Astrocyte of the hippocampus (primary cell): Measurements from ENCODE around the gene RANBP1.
A peak's percentile ranks its signal among the peaks of the same experiment; 100 is the strongest.

Experiments used
- DNase-seq: peaks from one replicate; pipeline ENCODE4 v3.0.0; 2011; ENCODE audit warnings: low read depth, low spot score

The RANBP1 gene

DNA sequence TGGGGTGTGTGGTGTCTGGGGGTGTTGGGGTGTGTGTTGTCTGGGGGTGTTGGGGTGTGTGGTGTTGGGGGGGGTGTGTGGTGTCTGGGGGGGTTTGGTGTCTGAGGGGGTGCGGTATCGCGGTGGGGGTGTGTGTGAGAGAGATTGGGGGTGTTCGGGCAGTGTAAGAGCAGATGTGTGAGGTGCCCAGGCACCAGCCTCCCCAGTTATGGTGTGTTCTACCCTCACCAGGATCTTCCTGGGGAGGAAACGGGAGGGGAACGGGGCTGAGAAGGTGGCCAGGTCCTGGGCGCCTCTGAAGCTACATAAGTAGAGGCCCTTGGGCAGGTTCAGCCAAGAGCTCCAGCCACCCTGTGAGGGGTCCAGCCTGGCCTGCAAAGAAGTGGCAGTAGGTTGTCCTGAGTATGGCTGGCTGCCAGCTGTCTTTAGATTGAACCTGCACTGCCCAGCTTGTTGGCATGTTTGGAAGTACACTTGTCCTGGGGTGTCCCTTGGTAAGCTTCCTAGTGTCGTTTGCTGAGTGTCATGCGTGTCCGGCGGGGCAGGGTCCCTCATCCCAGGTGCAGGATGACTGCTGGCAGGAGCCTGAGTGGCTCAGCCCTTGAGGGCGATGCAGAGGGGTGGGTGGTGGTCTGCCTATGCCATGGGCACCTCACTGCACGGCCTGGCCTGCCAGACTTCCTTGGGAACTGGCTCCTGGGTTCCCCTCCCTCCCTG is 7.6 kb downstream of the RANBP1 start:
- DNase-seq, result no peak

GRCh38 chr22:20124083-20124787 is 8.3 kb downstream of the RANBP1 start:
- DNase-seq, result no peak

GRCh38 chr22:20125201-20126174 is 9.6 kb downstream of the RANBP1 start:
- no peak for DNase-seq

- no peak for DNase-seq
Measured at GRCh38 chr22:20126284-20127029, 10.6 kb downstream of the RANBP1 start.

GRCh38 chr22:20127318-20127868 is 11.5 kb downstream of the RANBP1 start:
- DNase-seq, result no peak

GRCh38 chr22:20127869-20128618 is 12.1 kb downstream of the RANBP1 start:
- DNase-seq, result no peak

GRCh38 chr22:20128619-20128901 is 12.7 kb downstream of the RANBP1 start:
- no peak for DNase-seq

DNA sequence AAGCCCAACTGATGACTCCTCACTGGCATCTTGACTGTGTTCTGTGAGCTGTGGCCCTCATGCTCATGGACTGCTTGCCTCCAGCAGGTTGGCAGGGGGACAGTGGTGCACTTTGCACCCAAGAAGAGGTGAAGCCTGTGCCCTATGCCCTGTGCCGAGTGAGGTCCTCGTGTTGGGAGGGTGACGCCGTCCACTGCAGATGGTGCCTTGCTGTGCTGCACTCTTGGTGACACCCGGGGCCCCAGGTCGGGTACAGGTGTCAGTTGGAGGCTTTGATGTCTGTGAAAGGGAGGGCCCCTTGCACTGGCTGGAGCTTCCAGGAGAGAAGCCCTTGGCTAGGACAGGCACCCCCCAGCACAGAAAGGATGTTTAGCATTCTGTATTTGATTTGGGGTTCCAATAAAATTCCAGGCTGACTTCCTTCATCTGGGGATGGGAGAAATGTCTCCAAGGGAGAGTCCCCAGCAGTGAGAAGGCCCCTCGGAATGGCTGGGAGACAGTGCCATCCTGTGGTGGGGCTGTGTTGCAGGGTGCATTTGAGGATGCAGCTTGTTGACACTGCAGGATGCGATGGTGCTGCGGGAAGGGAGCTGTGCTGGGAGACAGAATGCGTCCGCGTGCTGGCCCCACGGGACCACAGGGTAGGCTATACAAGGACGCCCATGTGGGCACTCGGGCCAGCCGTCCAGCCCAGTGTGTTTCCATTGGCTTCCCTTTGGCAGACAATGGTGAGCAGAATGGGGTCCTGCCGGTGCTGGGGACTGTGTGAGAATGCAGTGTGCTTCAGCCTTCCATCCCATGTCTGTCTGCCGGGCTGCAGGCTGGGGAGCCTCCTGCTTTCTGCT is 13.2 kb downstream of the RANBP1 start:
- peak; percentile 26 for DNase-seq

- DNase-seq, result no peak
Measured at GRCh38 chr22:20129747-20130014, 13.8 kb downstream of the RANBP1 start.

- DNase-seq, result no peak
Measured at GRCh38 chr22:20130319-20130718, 14.4 kb downstream of the RANBP1 start.

- DNase-seq, result peak; percentile 91
Measured at GRCh38 chr22:20130731-20131596, 15.1 kb downstream of the RANBP1 start.

GRCh38 chr22:20131597-20131858 is 15.6 kb downstream of the RANBP1 start, which contains the start of gene ZDHHC8:
TSS of gene ZDHHC8 (plus strand) at chr22:20131804. CDS start at chr22:20131948, 144 bp downstream.
- DNase-seq, result no peak

- DNase-seq, result peak; percentile 66
Measured at GRCh38 chr22:20131859-20132685, 16.2 kb downstream of the RANBP1 start.

GRCh38 chr22:20132686-20133246 is 16.9 kb downstream of the RANBP1 start:
- no peak for DNase-seq

- DNase-seq, result no peak
Measured at GRCh38 chr22:20133930-20134549, 18.1 kb downstream of the RANBP1 start.

DNA sequence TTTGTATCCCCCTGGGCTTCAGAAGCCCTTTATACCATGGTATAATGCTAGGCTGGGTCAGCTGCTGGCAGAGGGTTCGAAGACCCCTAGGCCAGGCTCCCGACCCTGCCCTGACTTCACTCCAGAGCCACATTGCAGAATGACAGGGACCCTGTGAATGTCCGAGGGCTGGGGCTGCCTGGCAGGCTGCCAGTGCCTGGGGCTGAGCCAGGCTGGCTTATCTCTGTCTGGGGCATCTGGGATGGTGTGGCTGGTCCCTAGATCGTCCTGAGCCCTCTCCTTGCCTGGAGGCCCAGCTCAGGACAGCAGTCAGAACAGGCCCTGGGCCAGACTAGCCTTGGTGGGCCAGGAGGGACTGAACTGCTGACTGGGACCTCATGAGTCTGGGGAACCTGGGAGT is 19.4 kb downstream of the RANBP1 start:
- DNase-seq, result no peak

- no peak for DNase-seq
Measured at GRCh38 chr22:20135806-20136602, 20.1 kb downstream of the RANBP1 start.
